Hindlimb muscle (tissue), 1 donor: ENCODE results near the gene CIROP. TPM values are rescaled to one million over a fixed set of nuclear protein-coding genes. Genes with fewer than 3 reads are reported as not detected.
A peak's percentile ranks its signal among the peaks of the same experiment; 100 is the strongest.

Source experiments
- DNase-seq: peaks from one replicate; pipeline ENCODE4 v3.0.0-alpha.2; 2013
- polyA plus RNA-seq: library from polyadenylated mRNA; unstranded; fragments of 120-200 nt; gene quantifications from one replicate; pipeline ENCODE4 v1.2.1, GENCODE V29; 2013; ENCODE audit not compliant: insufficient read length

CIROP gene
- polyA plus RNA-seq, 1 donor: not detected

DNA sequence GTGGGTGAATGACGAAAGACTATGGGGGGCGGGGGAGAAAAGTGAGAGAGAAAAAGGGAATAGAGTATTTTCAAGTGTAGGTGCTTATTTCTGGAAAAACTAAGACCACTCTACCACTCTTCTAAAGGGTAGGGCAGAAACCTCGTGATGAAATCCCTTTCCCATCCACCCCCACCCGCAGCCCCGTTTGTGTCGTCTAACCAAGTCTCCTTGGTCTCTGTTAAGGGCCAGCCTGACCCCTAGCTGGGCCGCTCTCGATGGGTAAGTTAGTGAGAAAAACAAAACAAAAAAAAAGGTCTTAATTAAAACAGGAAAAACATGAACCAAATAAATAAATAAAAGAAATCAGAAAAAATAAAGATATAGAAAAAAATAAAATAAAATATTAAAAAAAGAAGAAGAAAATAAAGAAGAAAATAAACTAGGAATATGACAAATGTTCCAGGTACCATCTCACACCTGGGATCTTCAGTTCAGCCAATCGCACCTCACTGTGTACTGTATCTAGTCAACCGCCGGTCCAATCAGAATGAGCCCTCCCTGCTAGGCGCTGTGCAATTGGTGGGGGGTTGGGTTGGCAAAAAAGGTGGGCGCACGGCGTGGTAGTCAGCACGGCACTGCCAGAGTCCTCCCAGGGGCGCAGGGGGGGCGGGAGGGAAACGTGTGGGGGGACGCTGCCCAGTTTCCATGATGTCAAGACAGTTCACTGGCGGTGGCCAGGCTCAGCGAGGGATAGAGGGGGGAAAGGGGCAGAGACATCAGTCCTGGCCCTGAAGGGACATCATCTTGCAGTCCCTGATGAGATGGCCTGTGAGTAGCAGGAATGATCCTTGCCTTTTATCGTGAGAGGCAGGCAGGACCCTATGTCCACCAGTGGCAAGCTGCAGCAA lies 37.7 kb downstream of the CIROP start:
- no peak for DNase-seq

DNA sequence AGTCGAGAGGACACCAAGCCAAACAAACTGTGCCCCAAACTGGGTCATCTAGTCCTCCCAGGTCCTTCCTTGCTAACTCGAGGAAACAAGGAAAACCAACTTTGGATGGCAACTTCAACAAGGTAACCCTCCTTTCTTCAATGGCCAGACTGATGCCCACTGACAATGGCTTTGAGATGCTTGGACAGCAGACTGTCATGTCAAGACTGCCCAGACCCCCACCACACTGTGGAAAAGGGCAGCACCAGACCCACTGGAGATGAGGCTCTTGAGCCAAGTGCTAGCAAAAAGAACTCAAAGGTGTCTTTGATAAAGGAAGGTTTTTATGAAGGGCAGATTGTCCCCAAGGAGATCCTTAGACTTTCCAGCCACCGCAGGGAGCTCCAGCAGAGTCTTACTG lies 38.4 kb downstream of the CIROP start:
- no peak for DNase-seq

GRCh38 chr14:23063601-23064000 lies 41.2 kb downstream of the CIROP start:
- no peak for DNase-seq

DNA sequence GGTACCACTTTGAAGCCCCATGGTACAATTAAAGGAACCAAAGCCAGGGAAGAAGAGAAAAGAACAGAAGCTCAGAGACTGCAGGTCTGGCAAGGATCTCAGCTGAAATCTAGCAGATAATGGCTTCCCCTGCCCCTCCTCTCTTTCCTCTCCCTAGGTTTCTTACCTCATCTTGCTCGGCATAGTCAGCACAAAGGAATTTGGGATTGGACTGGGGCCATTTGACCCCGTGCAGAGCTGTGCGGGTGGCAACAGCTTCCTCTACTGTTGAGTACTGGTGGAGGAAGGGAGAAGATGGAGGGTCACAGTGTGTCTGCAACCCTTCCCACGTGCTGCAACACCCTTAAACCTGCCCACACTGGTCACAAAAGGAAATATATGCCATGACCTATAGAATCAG lies 42.8 kb downstream of the CIROP start:
- no peak for DNase-seq

GRCh38 chr14:23060536-23061260 lies 44.1 kb downstream of the CIROP start:
- no peak for DNase-seq

GRCh38 chr14:23058654-23059504 lies 45.9 kb downstream of the CIROP start:
- no peak for DNase-seq

- DNase-seq: peak; percentile 88
Observed at GRCh38 chr14:23057757-23058653, 46.8 kb downstream of the CIROP start.

DNA sequence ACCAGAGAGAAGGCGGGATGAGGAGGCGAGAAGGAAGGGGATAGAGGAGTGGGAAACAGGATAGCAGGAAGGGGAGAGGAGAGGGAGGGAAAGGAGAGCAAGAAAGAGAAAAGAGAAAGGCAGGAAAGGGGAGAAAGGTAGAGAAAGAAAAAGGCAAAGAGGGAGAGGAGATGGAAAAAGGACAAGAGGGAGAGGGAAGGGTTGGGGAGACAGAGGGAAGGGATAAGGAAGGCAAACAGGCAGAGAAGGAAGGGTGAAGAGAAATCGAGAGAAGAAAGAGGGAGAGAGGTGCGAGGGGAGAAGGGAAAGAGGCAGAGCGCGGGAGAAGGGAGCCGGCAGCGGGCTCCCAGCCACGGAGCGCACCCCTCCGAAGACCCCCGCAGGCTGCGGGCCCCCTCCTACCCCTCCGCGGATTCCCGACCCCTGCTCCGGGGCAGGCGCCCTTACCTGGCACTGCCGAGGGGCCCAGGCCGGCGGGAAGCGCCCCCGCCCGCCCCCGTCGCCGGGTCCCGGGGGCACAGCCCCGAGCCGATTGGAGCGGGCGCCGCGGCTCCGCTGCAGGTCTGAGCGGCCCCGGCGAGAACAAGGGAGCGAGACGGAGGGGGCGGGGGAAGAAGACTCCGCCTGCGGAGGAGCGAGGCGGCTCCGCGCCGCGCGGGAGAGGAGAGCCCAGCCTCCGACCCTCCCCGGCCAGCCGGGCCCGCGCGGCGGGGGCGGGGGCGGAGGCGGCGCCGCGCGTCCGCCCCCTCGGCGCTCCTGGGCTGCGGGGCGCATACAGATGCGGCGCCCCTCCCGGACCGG lies 47.6 kb downstream of the CIROP start, which contains the start of gene CDH24:
TSS of gene CDH24 (minus strand) at position 565 of the 801 bp plus-strand sequence. CDS start 1,787 bp downstream, outside the sequence.
- DNase-seq: peak; percentile 86

GRCh38 chr14:23056145-23056955 lies 48.4 kb downstream of the CIROP start:
- peak; percentile 46 for DNase-seq

- DNase-seq: no peak
Observed at GRCh38 chr14:23055621-23056144, 49.1 kb downstream of the CIROP start.

DNA sequence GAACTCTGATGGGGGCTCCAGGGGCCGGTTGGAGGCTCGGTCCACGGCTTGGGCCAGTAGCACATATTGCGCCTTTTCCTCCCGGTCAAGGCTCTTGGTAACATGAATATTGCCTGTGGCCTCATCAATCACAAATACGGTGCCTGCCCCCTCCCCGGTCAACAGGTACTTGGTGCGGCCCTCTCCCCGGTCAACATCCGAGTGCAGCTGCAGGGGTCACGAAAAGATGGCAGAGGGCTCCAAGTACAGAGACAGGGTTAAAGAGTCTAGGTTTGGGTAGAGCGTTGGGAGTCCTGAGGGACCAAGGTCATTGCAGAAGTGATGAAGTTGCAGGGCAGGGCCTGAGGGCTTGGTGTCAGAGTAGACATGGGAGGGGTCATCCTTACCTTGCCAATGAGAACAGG lies 49.6 kb downstream of the CIROP start:
- DNase-seq: no peak

DNA sequence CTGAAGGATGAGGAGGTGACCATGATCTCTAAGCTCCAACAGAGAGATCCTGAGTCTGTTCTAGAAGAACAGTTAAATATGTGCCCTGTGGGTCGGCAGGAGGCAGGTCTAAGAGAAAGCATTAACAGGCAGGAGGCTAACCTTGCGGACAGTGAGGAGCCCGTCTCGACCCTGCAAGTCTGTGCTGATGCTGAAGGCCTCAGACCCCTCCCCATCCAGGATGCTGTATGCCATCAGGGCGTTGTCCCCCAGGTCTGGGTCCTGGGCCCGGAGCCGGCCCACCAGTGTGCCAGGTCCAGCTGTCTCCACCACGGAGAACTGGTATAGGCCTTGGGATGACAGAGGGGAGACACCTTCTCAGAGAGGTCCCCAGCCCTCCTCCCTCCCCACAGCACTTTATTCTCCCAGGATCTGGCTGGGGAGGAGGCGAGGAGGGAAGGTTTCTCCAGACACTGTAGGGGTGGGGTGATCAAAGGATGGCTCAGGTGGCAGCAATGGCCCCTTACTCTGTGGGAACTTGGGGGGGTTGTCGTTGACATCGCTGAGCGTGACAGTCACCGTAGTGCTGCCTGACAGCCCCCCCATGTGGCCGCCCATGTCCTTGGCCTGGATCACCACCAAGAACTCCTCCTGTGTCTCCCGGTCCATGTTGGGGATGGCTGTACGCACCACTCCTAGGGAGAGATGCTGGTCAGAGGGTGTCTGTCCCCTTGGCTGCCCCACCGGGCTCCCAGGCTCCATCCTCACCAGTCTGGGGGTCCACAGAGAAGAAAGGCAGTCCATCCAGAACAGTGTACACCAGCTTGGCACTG lies 50.6 kb downstream of the CIROP start:
- DNase-seq: no peak

DNA sequence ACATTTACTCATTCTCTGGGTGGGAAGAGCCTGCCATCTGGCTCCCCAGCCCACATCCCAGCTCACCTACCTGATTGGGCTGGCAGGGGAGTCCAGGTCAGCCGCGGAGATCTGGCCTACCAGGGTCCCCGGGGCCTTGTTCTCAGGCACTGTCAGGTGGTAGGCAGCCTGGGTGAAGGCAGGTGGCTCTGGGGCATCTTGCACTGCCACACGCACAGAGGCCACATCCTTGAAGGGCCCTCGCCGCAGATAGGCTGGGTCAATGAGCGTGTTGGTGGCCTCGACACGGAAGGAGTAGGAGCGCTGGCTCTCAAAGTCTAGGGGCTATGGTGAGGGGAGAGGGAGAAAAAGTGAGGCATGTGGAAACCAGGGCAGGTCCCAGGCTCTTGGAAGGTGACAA lies 51.4 kb downstream of the CIROP start:
- DNase-seq: no peak

DNA sequence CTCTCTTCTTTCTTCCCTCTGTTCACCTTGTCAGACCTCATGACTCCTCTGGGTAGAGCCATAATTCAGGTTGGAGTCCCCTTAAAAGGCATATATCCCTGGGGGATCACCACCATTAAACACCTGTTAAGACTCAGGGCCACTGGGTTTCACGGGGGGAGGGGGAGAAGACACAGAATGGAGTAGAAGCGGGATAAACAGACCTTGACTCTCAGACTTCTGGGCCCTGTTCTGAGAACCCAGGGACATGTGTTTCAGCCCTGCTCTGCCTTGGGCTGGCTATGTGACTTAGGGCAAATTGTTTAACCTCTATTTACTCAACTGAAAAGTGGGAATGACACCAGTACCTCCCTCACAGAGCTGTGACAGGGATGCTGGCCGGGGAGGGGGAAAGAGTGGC lies 52.1 kb downstream of the CIROP start:
- no peak for DNase-seq

- DNase-seq: no peak
Observed at GRCh38 chr14:23052182-23052623, 52.6 kb downstream of the CIROP start.

DNA sequence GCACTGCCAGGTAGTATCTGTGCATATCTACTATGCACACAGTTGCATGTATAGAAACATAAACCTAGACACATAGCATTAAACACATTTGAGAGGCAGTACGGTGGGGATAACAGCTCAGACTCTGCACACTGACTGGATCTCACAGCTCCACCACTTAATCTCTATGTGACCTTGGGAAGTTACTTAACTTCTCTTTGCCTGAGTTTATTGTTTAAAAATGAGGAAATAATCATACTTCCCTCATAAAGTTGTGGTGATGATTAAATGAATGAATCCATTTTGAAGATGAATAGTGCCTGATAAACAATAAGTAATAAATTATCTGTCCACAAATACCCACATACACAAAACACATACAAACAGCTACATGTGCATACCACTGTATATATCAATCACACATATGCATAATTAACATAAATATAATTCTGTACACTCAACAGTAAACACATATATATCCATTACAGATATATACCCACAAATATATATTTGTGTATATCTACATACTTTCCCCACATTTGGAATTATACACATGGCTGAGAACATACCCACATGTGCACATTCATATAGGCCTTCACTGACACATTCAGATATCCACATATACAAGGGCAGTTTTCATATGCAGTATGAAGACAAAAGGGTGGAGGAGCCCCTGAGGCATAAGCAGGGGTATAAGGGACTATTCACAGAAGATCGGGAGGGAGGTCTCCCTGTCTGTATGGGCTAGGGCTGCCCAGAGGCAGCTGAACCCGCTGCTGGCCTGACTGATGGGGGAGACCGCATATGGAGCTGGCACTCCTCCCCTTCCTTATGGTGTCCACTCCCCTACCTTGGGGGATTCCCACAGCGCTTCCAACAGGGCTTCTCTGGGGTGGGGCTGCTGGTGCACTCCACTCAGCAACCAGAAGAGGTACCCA lies 53.4 kb downstream of the CIROP start:
- no peak for DNase-seq
